ENCODE measurements around the gene GNB3. TPM values are rescaled to one million over a fixed set of nuclear protein-coding genes. Genes with fewer than 3 reads are reported as not detected.

GNB3 gene
- total and polyA plus RNA-seq, 2 donors (not counting 3 experiments of a cell fraction or from before 2014, with no cell fraction given) = 9.4 to 12.0 TPM

DNA sequence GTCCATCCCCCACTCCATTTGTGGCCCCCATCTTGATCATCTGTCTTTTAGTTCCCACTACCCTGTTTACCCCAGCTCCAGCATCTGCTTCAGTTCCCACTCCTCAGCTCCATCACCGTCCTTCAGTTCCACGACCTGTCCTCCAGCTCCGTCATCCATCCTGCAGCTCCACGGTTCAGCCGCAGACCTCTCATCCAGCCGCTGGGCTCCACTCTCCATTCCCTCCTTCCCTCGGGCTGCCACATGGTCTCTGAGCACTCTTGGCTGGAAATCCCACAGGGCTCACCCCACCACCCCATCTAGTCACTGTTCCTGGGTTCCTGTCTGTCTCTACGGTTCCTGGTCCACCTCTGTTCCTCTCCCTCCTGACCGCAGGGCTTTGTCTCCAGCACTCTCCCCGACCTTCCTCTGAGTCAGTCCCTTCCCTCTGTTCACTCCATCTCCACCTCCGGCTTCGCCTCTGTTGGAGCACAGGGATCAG lies 15.8 kb upstream of the GNB3 start:
- H3K4me1 ChIP-seq (ENCODE audit: control insufficient read depth, extremely low read depth, insufficient read depth, low read length) = peaks cover 23% of the 10 kb centered on the region
- peaks cover 17% of the 10 kb centered on the region for H3K79me2 ChIP-seq (ENCODE audit: control insufficient read depth, insufficient read depth, low read length)
- no peaks in the 10 kb centered on the region for H3K9me3 ChIP-seq (replicated peaks; ENCODE audit: control insufficient read depth, insufficient read depth, low read length)
- TF ChIP-seq POLR2A (IDR thresholded peaks at IDR 0.05; ENCODE audit: low read depth, low read length) = no peak
- TF ChIP-seq FOS (IDR thresholded peaks at IDR 0.05; ENCODE audit: borderline replicate concordance, insufficient read depth, low read length) = peak; percentile 16
- TF ChIP-seq MYC (IDR thresholded peaks at IDR 0.05; ENCODE audit: low read depth, low read length) = no peak
- TF ChIP-seq, protein P1, sequence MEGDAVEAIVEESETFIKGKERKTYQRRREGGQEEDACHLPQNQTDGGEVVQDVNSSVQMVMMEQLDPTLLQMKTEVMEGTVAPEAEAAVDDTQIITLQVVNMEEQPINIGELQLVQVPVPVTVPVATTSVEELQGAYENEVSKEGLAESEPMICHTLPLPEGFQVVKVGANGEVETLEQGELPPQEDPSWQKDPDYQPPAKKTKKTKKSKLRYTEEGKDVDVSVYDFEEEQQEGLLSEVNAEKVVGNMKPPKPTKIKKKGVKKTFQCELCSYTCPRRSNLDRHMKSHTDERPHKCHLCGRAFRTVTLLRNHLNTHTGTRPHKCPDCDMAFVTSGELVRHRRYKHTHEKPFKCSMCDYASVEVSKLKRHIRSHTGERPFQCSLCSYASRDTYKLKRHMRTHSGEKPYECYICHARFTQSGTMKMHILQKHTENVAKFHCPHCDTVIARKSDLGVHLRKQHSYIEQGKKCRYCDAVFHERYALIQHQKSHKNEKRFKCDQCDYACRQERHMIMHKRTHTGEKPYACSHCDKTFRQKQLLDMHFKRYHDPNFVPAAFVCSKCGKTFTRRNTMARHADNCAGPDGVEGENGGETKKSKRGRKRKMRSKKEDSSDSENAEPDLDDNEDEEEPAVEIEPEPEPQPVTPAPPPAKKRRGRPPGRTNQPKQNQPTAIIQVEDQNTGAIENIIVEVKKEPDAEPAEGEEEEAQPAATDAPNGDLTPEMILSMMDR (IDR thresholded peaks at IDR 0.05; ENCODE audit: extremely low read depth in 1 of 2, insufficient read depth in 1 of 2, low read depth in 1 of 2, low read length in 2 of 2) = no peak
- intact Hi-C loops (cut with micrococcal nuclease) = loop anchor here (1.0 kb wide), 5 partner anchors 46 to 208 kb away; partner anchors contain the start of gene MLF2
- BruUV-seq (replicated peaks) = no TSS peak
- H3K4me3 ChIP-seq (replicated peaks in 1 of 3; ENCODE audit: insufficient read depth in 1 of 3, low read depth in 1 of 3, low read length in 3 of 3) = no peak overlapping the region
- no peaks in the 10 kb centered on the region for H3K9me1 ChIP-seq (replicated peaks; ENCODE audit: control insufficient read depth, extremely low read depth, insufficient read depth, low read length)
- H2AFZ ChIP-seq (ENCODE audit: low read depth, low read length) = no peak overlapping the region
- H3K27me3 ChIP-seq (ENCODE audit: control insufficient read depth in 2 of 2, insufficient read depth in 2 of 2, low read length in 2 of 2) = peaks cover 3% of the 10 kb centered on the region in 2 experiments
- CTCF ChIA-PET = interaction anchor here (0.6 to 12.0 kb wide), 23 partner anchors 10 to 271 kb away, joined by 3 to 148 read pairs (median 5); partner anchors contain the start of genes CD4, COPS7A, LAG3 and MLF2
- DNase-seq (ENCODE audit: low read depth, low spot score) (no peak), FAIRE-seq (no peak)
- no peaks in the 10 kb centered on the region for H4K20me1 ChIP-seq (replicated peaks; ENCODE audit: control insufficient read depth, extremely low read depth, insufficient read depth, low read length)
- H3K27ac ChIP-seq (ENCODE audit: insufficient read depth, low read depth, low read length) = no peak overlapping the region
- H3K4me2 ChIP-seq (ENCODE audit: insufficient read depth, low read length) = no peak overlapping the region
- no peak overlapping the region for H3K9ac ChIP-seq (replicated peaks; ENCODE audit: extremely low read depth, insufficient read depth, low read length)
- dilution Hi-C loops (cut with MboI; ENCODE audit: extremely low pct_ligation_motif_present, low sequenced_read_pairs) = no loop called here
- no peaks in the 10 kb centered on the region for H3K36me3 ChIP-seq (ENCODE audit: control insufficient read depth in 2 of 2, extremely low read depth in 1 of 2, insufficient read depth in 2 of 2, low read length in 2 of 2)
- POLR2A ChIA-PET = interaction anchor here (1.1 kb wide), 1 partner anchor 59 kb away, joined by 4 read pairs; the partner anchor contains the start of gene PTMS

Measured in endothelial cell of umbilical vein (primary cell).